Osteoblast (primary cell): ENCODE results near the gene SPTBN5. TPM values are rescaled to one million over a fixed set of nuclear protein-coding genes. Genes with fewer than 3 reads are reported as not detected.
A peak's percentile ranks its signal among the peaks of the same experiment; 100 is the strongest.

Source experiments
- DNase-seq: peaks from one replicate; pipeline ENCODE4 v3.0.0; 2011; ENCODE audit warnings: low spot score, mixed read lengths; ENCODE audit not compliant: insufficient read length; ENCODE audit errors: missing footprints
- H2AFZ ChIP-seq: 2 replicates; pipeline ENCODE4 v1.6.0; 2011; ENCODE audit warnings: mild to moderate bottlenecking, low read length
- H3K27ac ChIP-seq: 2 replicates; pipeline ENCODE4 v1.5.1; 2011; ENCODE audit warnings: mild to moderate bottlenecking, low read depth, low read length, moderate library complexity
- H3K27me3 ChIP-seq: 2 replicates; pipeline ENCODE4 v1.6.0; 2012; ENCODE audit warnings: mild to moderate bottlenecking, control low read depth, inconsistent platforms, low read length, moderate library complexity; ENCODE audit not compliant: insufficient read depth
- H3K36me3 ChIP-seq: 2 replicates; pipeline ENCODE4 v1.5.1; 2011; ENCODE audit warnings: mild to moderate bottlenecking, low read length, control low read depth, moderate library complexity; ENCODE audit not compliant: insufficient read depth
- H3K4me1 ChIP-seq: 2 replicates; pipeline ENCODE4 v1.5.1; 2011; ENCODE audit warnings: mild to moderate bottlenecking, low read length, control low read depth, moderate library complexity; ENCODE audit not compliant: insufficient read depth
- H3K4me2 ChIP-seq: 2 replicates; pipeline ENCODE4 v1.6.0; 2011; ENCODE audit warnings: mild to moderate bottlenecking, low read length; ENCODE audit not compliant: insufficient read depth
- H3K4me3 ChIP-seq: fragments of 200-600 bp; sonication (generic); 3 replicates; pipeline ENCODE4 v1.5.1; 2012; ENCODE audit warnings: mild to moderate bottlenecking, low read length, inconsistent platforms; ENCODE audit not compliant: insufficient read depth
- H3K79me2 ChIP-seq: 2 replicates; pipeline ENCODE4 v1.6.0; 2012; ENCODE audit warnings: mild to moderate bottlenecking, low read length, control low read depth, inconsistent platforms; ENCODE audit not compliant: insufficient read depth
- H3K9me3 ChIP-seq: 2 replicates; pipeline ENCODE4 v1.5.1; 2011; ENCODE audit warnings: low read depth, low read length, control low read depth
- H4K20me1 ChIP-seq: 2 replicates; pipeline ENCODE4 v1.6.0; 2012; ENCODE audit warnings: mild to moderate bottlenecking, low read length, control low read depth; ENCODE audit not compliant: insufficient read depth
- total RNA-seq: library from RNA; depleted of rRNA; stranded (reverse); fragments of >200 nt; gene quantifications from 2 replicates; pipeline ENCODE4 v1.2.3, GENCODE V29; 2012
- TF ChIP-seq, protein P1 (sequence below): IDR thresholded peaks from 2 replicates; pipeline ENCODE4 v1.5.1; 2011; ENCODE audit warnings: mild to moderate bottlenecking, low read depth, low read length, moderate library complexity; ENCODE audit errors: extremely low read depth

SPTBN5 gene
- total RNA-seq, 1 donor: 0.36 TPM

DNA sequence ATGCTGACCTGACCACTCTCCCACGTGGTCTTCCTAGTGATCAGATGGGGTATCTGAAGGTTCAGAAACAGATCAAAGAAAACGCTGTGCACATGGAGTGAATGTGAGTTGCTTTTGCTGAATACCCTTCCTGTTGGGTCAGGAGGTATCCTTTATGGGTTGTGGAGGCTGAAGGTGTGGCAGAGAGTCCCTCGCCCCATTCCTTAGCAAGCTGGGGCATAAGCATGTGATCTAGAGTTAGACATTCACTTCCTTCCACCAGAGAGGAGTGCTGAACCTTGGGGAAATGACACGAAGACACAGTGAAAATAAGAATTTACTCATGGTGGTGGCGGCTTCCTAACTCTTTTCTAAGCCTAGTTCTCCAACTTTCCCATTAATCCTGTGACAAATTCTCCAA lies 27.8 kb upstream of the SPTBN5 start:
- peaks cover 17% of the 10 kb centered on the region for H3K36me3 ChIP-seq
- H3K79me2 ChIP-seq: no peaks in the 10 kb centered on the region

DNA sequence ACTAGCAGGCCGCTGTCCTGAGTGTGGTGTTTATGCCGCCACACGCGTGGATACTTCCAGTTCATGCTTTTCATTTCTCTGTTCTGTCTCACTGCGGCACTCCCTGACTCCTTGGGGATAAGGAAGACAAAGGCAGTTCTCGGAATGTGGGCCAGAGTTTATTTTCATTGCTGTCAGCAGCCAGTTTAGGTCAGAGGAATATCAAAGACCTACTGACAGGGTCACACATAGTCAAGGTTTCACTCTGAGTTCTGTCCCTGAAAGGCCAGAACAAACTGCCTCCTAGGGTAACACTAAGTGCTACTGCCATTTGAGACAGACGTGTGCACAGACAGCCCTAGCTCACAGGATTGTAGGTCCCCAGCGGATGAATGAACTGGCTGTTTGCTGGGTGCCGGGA lies 27.3 kb upstream of the SPTBN5 start:
- Histone ChIP-seq H3K79me2 (no peaks in the 10 kb centered on the region), H3K27me3 (no peaks in the 10 kb centered on the region), H3K4me2 (peak overlapping the region; percentile 5), H3K4me1 (peaks cover 34% of the 10 kb centered on the region), H3K36me3 (peaks cover 17% of the 10 kb centered on the region), H4K20me1 (peaks cover 57% of the 10 kb centered on the region), H2AFZ (no peak overlapping the region), H3K4me3 (no peak overlapping the region), H3K27ac (no peak overlapping the region), H3K9me3 (no peaks in the 10 kb centered on the region)
- DNase-seq: no peak
- TF ChIP-seq, protein P1, sequence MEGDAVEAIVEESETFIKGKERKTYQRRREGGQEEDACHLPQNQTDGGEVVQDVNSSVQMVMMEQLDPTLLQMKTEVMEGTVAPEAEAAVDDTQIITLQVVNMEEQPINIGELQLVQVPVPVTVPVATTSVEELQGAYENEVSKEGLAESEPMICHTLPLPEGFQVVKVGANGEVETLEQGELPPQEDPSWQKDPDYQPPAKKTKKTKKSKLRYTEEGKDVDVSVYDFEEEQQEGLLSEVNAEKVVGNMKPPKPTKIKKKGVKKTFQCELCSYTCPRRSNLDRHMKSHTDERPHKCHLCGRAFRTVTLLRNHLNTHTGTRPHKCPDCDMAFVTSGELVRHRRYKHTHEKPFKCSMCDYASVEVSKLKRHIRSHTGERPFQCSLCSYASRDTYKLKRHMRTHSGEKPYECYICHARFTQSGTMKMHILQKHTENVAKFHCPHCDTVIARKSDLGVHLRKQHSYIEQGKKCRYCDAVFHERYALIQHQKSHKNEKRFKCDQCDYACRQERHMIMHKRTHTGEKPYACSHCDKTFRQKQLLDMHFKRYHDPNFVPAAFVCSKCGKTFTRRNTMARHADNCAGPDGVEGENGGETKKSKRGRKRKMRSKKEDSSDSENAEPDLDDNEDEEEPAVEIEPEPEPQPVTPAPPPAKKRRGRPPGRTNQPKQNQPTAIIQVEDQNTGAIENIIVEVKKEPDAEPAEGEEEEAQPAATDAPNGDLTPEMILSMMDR: no peak

More for the DNA sequence above, 27.8 kb upstream of the SPTBN5 start:
- H3K4me1 ChIP-seq: peaks cover 37% of the 10 kb centered on the region
- H2AFZ ChIP-seq: no peak overlapping the region
- TF ChIP-seq, protein P1: no peak
- H3K4me2 ChIP-seq: no peak overlapping the region
- no peak overlapping the region for H3K27ac ChIP-seq
- no peaks in the 10 kb centered on the region for H3K27me3 ChIP-seq
- H4K20me1 ChIP-seq: peaks cover 60% of the 10 kb centered on the region
- H3K4me3 ChIP-seq: no peak overlapping the region
- no peaks in the 10 kb centered on the region for H3K9me3 ChIP-seq
- no peak for DNase-seq

DNA sequence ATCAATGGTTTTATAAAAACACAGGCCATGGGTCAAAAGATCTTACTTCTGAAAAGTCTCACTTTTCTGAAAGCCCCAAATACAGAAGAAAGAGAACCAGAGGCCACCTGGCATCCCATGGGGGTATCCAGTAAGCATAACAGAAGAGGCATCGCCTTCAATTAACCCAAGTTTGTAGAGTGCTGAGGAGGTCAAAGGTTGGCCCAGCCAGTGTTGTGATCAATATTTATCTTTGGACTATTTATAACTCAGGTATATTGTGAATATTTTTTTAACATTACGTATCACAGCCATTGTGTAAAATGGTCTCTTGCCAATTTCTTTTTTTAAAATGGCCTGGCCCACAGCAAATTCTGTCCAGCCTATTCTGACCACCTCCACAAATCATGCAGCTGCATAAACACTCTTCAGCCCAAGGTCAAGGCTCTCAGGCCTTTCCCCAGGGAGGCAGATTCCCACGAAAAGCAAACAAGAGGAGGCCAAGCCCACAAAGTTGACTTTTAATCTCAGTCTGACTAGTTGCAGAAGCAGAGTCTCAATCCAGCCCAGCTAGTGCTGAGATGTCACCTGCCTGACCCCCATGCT lies 26.2 kb upstream of the SPTBN5 start:
- Histone ChIP-seq H4K20me1 (peaks cover 54% of the 10 kb centered on the region), H3K9me3 (no peaks in the 10 kb centered on the region), H3K79me2 (no peaks in the 10 kb centered on the region), H3K4me3 (no peak overlapping the region), H3K4me1 (peaks cover 34% of the 10 kb centered on the region), H2AFZ (no peak overlapping the region), H3K27ac (no peak overlapping the region), H3K27me3 (no peaks in the 10 kb centered on the region), H3K36me3 (peaks cover 14% of the 10 kb centered on the region), H3K4me2 (peak overlapping the region; percentile 15)
- TF ChIP-seq, protein P1: no peak
- DNase-seq: peak; percentile 95

DNA sequence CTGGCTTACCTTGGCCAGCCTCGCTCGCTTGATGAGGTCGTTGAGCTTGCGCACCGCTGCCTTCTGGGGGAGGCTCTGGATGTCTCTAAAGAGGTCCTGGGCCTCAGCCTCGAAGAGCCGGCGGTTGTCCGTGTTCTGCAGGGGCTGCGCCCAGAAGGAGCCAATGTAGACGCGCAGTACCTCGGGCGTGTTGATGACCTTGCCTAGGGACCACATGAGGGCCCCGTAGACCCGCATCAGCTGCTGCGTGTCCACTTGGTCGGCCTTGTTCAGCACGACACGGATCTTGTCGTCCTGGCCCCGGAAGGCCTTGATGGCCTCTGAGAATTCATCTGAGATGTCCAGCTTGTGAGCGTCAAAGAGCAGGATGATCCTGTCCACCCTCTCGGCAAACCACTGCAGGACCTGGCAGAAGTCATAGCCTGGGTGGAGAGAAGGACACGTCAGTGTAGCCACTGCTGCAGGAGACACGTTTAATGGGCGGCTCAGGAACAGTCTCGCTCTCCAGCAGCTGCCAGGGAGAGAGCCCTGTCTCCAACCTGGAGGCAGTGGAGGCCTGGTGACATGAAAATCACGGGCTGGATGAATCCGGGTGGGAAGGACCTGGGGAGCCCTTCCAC lies 25.5 kb upstream of the SPTBN5 start:
- H3K36me3 ChIP-seq: peaks cover 11% of the 10 kb centered on the region

More for the DNA sequence above, 25.5 kb upstream of the SPTBN5 start:
- Histone ChIP-seq H4K20me1 (peaks cover 53% of the 10 kb centered on the region), H2AFZ (no peak overlapping the region), H3K9me3 (no peaks in the 10 kb centered on the region), H3K4me2 (no peak overlapping the region), H3K4me3 (no peak overlapping the region), H3K79me2 (no peaks in the 10 kb centered on the region), H3K4me1 (peaks cover 34% of the 10 kb centered on the region), H3K27me3 (no peaks in the 10 kb centered on the region), H3K27ac (no peak overlapping the region)
- TF ChIP-seq, protein P1: no peak
- DNase-seq: no peak
